Panc1 (cell line): ENCODE measurements around the gene OR6J1.

Experiments used
- POLR2AphosphoS5 ChIP-seq: IDR thresholded peaks from 2 replicates; pipeline ENCODE4 v1.6.1; 2012; ENCODE audit warnings: mild to moderate bottlenecking, low read depth, low read length, moderate library complexity
- SIN3A ChIP-seq: IDR thresholded peaks from 2 replicates; pipeline ENCODE4 v1.6.1; 2012; ENCODE audit warnings: low read depth, mild to moderate bottlenecking, low read length, moderate library complexity, borderline replicate concordance; ENCODE audit not compliant: insufficient read depth
- TF ChIP-seq, protein P1 (sequence below): fragments of 450-650 bp; IDR thresholded peaks from 2 replicates; pipeline ENCODE4 v1.5.1; 2017; ENCODE audit warnings: mild to moderate bottlenecking

DNA sequence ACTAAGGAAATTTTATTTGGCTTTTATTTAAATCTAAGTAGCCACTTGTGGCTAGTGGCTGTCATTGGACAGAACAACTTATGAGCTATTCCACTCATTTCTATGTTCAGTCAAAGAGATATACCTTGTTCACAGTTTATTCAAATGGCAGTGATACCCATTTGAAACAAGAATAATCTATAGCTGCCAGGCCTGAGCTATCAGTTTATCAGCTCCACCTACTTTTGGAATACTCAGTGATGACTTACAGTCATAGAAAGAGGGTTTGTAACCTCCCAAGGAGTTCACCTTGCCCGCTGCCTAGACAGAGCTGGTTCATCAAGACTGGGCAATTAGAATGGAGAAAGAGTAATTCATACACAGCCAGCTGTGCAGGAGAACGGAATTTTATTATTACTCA is 50.6 kb downstream of the OR6J1 start:
- no peak for TF ChIP-seq SIN3A
- TF ChIP-seq, protein P1, sequence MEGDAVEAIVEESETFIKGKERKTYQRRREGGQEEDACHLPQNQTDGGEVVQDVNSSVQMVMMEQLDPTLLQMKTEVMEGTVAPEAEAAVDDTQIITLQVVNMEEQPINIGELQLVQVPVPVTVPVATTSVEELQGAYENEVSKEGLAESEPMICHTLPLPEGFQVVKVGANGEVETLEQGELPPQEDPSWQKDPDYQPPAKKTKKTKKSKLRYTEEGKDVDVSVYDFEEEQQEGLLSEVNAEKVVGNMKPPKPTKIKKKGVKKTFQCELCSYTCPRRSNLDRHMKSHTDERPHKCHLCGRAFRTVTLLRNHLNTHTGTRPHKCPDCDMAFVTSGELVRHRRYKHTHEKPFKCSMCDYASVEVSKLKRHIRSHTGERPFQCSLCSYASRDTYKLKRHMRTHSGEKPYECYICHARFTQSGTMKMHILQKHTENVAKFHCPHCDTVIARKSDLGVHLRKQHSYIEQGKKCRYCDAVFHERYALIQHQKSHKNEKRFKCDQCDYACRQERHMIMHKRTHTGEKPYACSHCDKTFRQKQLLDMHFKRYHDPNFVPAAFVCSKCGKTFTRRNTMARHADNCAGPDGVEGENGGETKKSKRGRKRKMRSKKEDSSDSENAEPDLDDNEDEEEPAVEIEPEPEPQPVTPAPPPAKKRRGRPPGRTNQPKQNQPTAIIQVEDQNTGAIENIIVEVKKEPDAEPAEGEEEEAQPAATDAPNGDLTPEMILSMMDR, result no peak
- no peak for TF ChIP-seq POLR2AphosphoS5
